Aorta (tissue), 5 donors: ENCODE data around the gene EGFR. TPM values are rescaled to one million over a fixed set of nuclear protein-coding genes. Genes with fewer than 3 reads are reported as not detected.
A peak's percentile ranks its signal among the peaks of the same experiment; 100 is the strongest.

Source experiments
- ATAC-seq: fragments of 200-7000 bp; cut with Tn5 transposase; one replicate; pipeline ENCODE4 v1.9.1; 2022; ENCODE audit warnings: moderate library complexity; ENCODE audit not compliant: low FRiP score
- DNase-seq, 2 donors: peaks; one replicate each; pipeline ENCODE4 v3.0.0-alpha.2; 2020
- H3K27ac ChIP-seq, 2 donors: one replicate each; pipeline ENCODE4 v1.5.1; 2013; ENCODE audit warnings: low read length in 2 of 2, mild to moderate bottlenecking in 2 of 2, moderate library complexity in 2 of 2, control low read depth in 1 of 2, inconsistent platforms in 1 of 2, low read depth in 1 of 2
- H3K27me3 ChIP-seq, 2 donors: one replicate each; pipeline ENCODE4 v1.6.1; 2013; ENCODE audit warnings: control low read depth in 1 of 2, low read length in 1 of 2, mild to moderate bottlenecking in 1 of 2, moderate library complexity in 1 of 2; ENCODE audit not compliant: insufficient read depth in 2 of 2, control insufficient read depth in 1 of 2
- H3K36me3 ChIP-seq, 2 donors: one replicate each; pipeline ENCODE4 v1.6.1; 2013; ENCODE audit warnings: control low read depth in 1 of 2, low read length in 1 of 2, mild to moderate bottlenecking in 1 of 2; ENCODE audit not compliant: insufficient read depth in 2 of 2, control insufficient read depth in 1 of 2
- H3K4me1 ChIP-seq, 2 donors: one replicate each; pipeline ENCODE4 v1.6.1; 2013; ENCODE audit warnings: low read length in 2 of 2, control low read depth in 1 of 2, mild to moderate bottlenecking in 1 of 2, moderate library complexity in 1 of 2; ENCODE audit not compliant: insufficient read depth in 2 of 2, control insufficient read depth in 1 of 2
- H3K4me3 ChIP-seq, 2 donors: one replicate each; pipeline ENCODE4 v1.5.1; 2013; ENCODE audit warnings: low read length in 2 of 2, control low read depth in 1 of 2, mild to moderate bottlenecking in 1 of 2
- H3K9me3 ChIP-seq: one replicate; pipeline ENCODE4 v1.6.1; 2013; ENCODE audit warnings: mild to moderate bottlenecking, low read length; ENCODE audit not compliant: control insufficient read depth
- WGBS, 2 donors: extraction: QIAGEN DNeasy Blood & Tissue Kit; methylation state at CpG; one replicate each; pipeline ENCODE4 v1.1.7; 2013; 5-methylcytosine and 5-hydroxymethylcytosine counted together
- intact Hi-C, 2 donors: fragments of 100-400 bp; cut with DNase I; formaldehyde crosslinking; loops; one replicate each; pipeline versions ENCODE4 v1.14.2 to v1.15.0; 2022
- polyA plus RNA-seq, 2 donors: library from polyadenylated mRNA; stranded (reverse); fragments of 200-250 nt; gene quantifications; one replicate each; pipeline ENCODE4 v1.2.3, GENCODE V29; 2013
- total RNA-seq, 2 donors: library from RNA; stranded (reverse); fragmentation: NEBNext Ultra II Directional; extraction: Animal tissue kit (Norgen Biotek cat#: 25700); gene quantifications; one replicate each; pipeline ENCODE4 v1.2.1, GENCODE V29; 2021
- donor health status: healthy with polysubstance abuse.
- donor health status: Bipolar disorder and iron deficiency.
- donor health status: DM: no; HTN: no; CAD: no.
- donor health status: DM: no; HTN: no; CAD: no.
- donor health status: DM: yes; HTN: yes; CAD: no.

The EGFR gene
- total and polyA plus RNA-seq, 4 donors = 3.0 to 72.4 (median 40.9) TPM

- DNase-seq (no peak), ATAC-seq (peak; percentile 46)
- intact Hi-C loops = no loop called here
- Histone ChIP-seq H3K27me3 (no peaks in the 10 kb centered on the region), H3K4me3 (no peak overlapping the region), H3K9me3 (no peaks in the 10 kb centered on the region), H3K4me1 (no peaks in the 10 kb centered on the region), H3K27ac (no peak overlapping the region), H3K36me3 (no peaks in the 10 kb centered on the region)
- WGBS, 2 donors = 88% methylated on average over 29 of the region's 29 CpGs
These were observed 14.2 kb upstream of the EGFR start for GRCh38 chr7:55004579-55004978.

- Histone ChIP-seq H3K4me1 (no peaks in the 10 kb centered on the region), H3K9me3 (no peaks in the 10 kb centered on the region), H3K27me3 (no peaks in the 10 kb centered on the region), H3K4me3 (no peak overlapping the region), H3K36me3 (no peaks in the 10 kb centered on the region), H3K27ac (no peak overlapping the region)
- peak in 1 of 2 donors; percentile 78 for DNase-seq
- no peak for ATAC-seq
- WGBS, 2 donors = 63 to 67% methylated on average over 36 to 37 of the region's 37 CpGs
- intact Hi-C loops = no loop called here
These were observed 13.5 kb upstream of the EGFR start for GRCh38 chr7:55005241-55005851.

GRCh38 chr7:55006499-55006898, 12.3 kb upstream of the EGFR start:
- Histone ChIP-seq H3K4me3 (no peak overlapping the region), H3K9me3 (no peaks in the 10 kb centered on the region), H3K27ac (no peak overlapping the region), H3K27me3 (no peaks in the 10 kb centered on the region), H3K36me3 (no peaks in the 10 kb centered on the region), H3K4me1 (no peaks in the 10 kb centered on the region)
- intact Hi-C loops = no loop called here
- 81 to 83% methylated on average over 11 of the region's 11 CpGs for WGBS, 2 donors
- DNase-seq (no peak), ATAC-seq (no peak)

GRCh38 chr7:55013851-55014250, 5.0 kb upstream of the EGFR start:
- WGBS, 2 donors = 93 to 100% methylated on average over 1 of the region's 1 CpG
- ATAC-seq = no peak

GRCh38 chr7:55016061-55016745, 2.6 kb upstream of the EGFR start:
- H3K27me3 ChIP-seq = no peaks in the 10 kb centered on the region
- no peaks in the 10 kb centered on the region for H3K9me3 ChIP-seq
- no peaks in the 10 kb centered on the region for H3K4me1 ChIP-seq
- no peak overlapping the region for H3K27ac ChIP-seq
- DNase-seq (no peak), ATAC-seq (no peak)
- no peak overlapping the region for H3K4me3 ChIP-seq
- H3K36me3 ChIP-seq = no peaks in the 10 kb centered on the region
- WGBS, 2 donors = 11 to 18% methylated on average over 5 of the region's 5 CpGs
- intact Hi-C loops = loop anchor here (5.0 to 10.0 kb wide), 3 partner anchors 36 to 239 kb away; no protein-coding TSS in a partner anchor

More at GRCh38 chr7:55013851-55014250, 5.0 kb upstream of the EGFR start:
- intact Hi-C loops = loop anchor here in 1 of 2 donors (10.0 kb wide), 1 partner anchor 241 kb away; no protein-coding TSS in a partner anchor
- no peaks in the 10 kb centered on the region for H3K36me3 ChIP-seq
- no peaks in the 10 kb centered on the region for H3K27me3 ChIP-seq
- H3K4me1 ChIP-seq = no peaks in the 10 kb centered on the region
- no peak overlapping the region for H3K4me3 ChIP-seq
- no peak overlapping the region for H3K27ac ChIP-seq
- no peaks in the 10 kb centered on the region for H3K9me3 ChIP-seq
- DNase-seq = no peak

- Histone ChIP-seq H3K27ac (no peak overlapping the region), H3K4me1 (no peaks in the 10 kb centered on the region), H3K4me3 (no peak overlapping the region), H3K27me3 (no peaks in the 10 kb centered on the region), H3K9me3 (no peaks in the 10 kb centered on the region), H3K36me3 (no peaks in the 10 kb centered on the region)
- 28 to 41% methylated on average over 3 of the region's 3 CpGs for WGBS, 2 donors
- intact Hi-C loops = loop anchor here (5.0 to 10.0 kb wide), 3 partner anchors 36 to 238 kb away; no protein-coding TSS in a partner anchor
- no peak for ATAC-seq
- DNase-seq = no peak
These were observed 2.1 kb upstream of the EGFR start for GRCh38 chr7:55016746-55017090.

GRCh38 chr7:55017841-55018240, 976 bp upstream of the EGFR start:
- no peaks in the 10 kb centered on the region for H3K36me3 ChIP-seq
- DNase-seq (no peak), ATAC-seq (no peak)
- no peaks in the 10 kb centered on the region for H3K9me3 ChIP-seq
- no peaks in the 10 kb centered on the region for H3K27me3 ChIP-seq
- intact Hi-C loops = loop anchor here (2.0 to 10.0 kb wide), 4 partner anchors 34 to 237 kb away; no protein-coding TSS in a partner anchor
- peak overlapping the region in 1 of 2 donors; percentile 88 for H3K4me3 ChIP-seq
- peak overlapping the region in 1 of 2 donors; percentile 64 for H3K27ac ChIP-seq
- H3K4me1 ChIP-seq = no peaks in the 10 kb centered on the region
- WGBS, 2 donors = 4 to 7% methylated on average over 6 of the region's 6 CpGs

- H3K27me3 ChIP-seq = no peaks in the 10 kb centered on the region
- intact Hi-C loops = loop anchor here (2.0 to 10.0 kb wide), 4 partner anchors 33 to 236 kb away; no protein-coding TSS in a partner anchor
- H3K4me3 ChIP-seq = peak overlapping the region; percentile 84 to 88
- H3K4me1 ChIP-seq = no peaks in the 10 kb centered on the region
- peak overlapping the region; percentile 15 to 91 for H3K27ac ChIP-seq
- H3K9me3 ChIP-seq = no peaks in the 10 kb centered on the region
- WGBS, 2 donors = 0 to 1% methylated on average over 45 to 70 of the region's 70 CpGs
- DNase-seq = peak; percentile 69 to 90
- ATAC-seq = peak; percentile 57
- H3K36me3 ChIP-seq = no peaks in the 10 kb centered on the region
These were observed 424 bp downstream of the EGFR start for GRCh38 chr7:55019191-55019690.
